Measurements from ENCODE around the gene HIBCH.

GRCh38 chr2:190336420-190336819 is 16.8 kb upstream of the HIBCH start:
- TF ChIP-seq TAF1 (IDR thresholded peaks at IDR 0.05; ENCODE audit: low read depth) (no peak), EP300 (IDR thresholded peaks at IDR 0.05; ENCODE audit: borderline replicate concordance) (no peak), RAD21 (IDR thresholded peaks at IDR 0.05; ENCODE audit: low read depth) (no peak), NFIC (IDR thresholded peaks at IDR 0.05) (no peak), YY1 (IDR thresholded peaks at IDR 0.05; ENCODE audit: low read depth) (no peak), REST (IDR thresholded peaks at IDR 0.05; ENCODE audit: low read depth) (no peak), CEBPB (IDR thresholded peaks at IDR 0.05) (no peak), ZBTB7A (IDR thresholded peaks at IDR 0.05; ENCODE audit: low read depth) (no peak), EGR1 (IDR thresholded peaks at IDR 0.05) (no peak), CREB1 (IDR thresholded peaks at IDR 0.05; ENCODE audit: low read depth) (no peak), USF1 (IDR thresholded peaks at IDR 0.05) (no peak), MAX (IDR thresholded peaks at IDR 0.05) (no peak)
